GM06990 (cell line): ENCODE measurements around the gene CRTC1.

ENCODE experiments used
- DNase-seq: peaks from one replicate; pipeline ENCODE4 v3.0.0-alpha.2; 2011; ENCODE audit not compliant: insufficient read length; ENCODE audit errors: extremely low read depth
- H3K27me3 ChIP-seq: replicated peaks from 2 replicates; pipeline ENCODE4 v1.6.0; 2011; ENCODE audit warnings: low read length; ENCODE audit not compliant: control insufficient read depth, insufficient read depth
- H3K36me3 ChIP-seq: 2 replicates; pipeline ENCODE4 v1.5.1; 2011; ENCODE audit warnings: low read length; ENCODE audit not compliant: control insufficient read depth, insufficient read depth
- H3K4me3 ChIP-seq: replicated peaks from 2 replicates; pipeline ENCODE4 v1.5.1; 2011; ENCODE audit warnings: low read depth, mild to moderate bottlenecking, control low read depth, low read length
- CTCF ChIP-seq: IDR thresholded peaks from 2 replicates; pipeline ENCODE4 v1.5.1; 2011; ENCODE audit warnings: low read length, control low read depth, mild to moderate bottlenecking, inconsistent platforms; ENCODE audit not compliant: insufficient read depth, poor library complexity, severe bottlenecking

The CRTC1 gene

GRCh38 chr19:18647371-18647767, 36.1 kb upstream of the CRTC1 start:
- no peak for TF ChIP-seq CTCF
- no peak for DNase-seq
- Histone ChIP-seq H3K4me3 (no peak overlapping the region), H3K27me3 (no peaks in the 10 kb centered on the region), H3K36me3 (peaks cover 2% of the 10 kb centered on the region)

- H3K27me3 ChIP-seq, result no peaks in the 10 kb centered on the region
- DNase-seq, result no peak
- H3K4me3 ChIP-seq, result no peak overlapping the region
- TF ChIP-seq CTCF, result no peak
- H3K36me3 ChIP-seq, result peaks cover 2% of the 10 kb centered on the region
Observed at GRCh38 chr19:18647807-18648206, 35.7 kb upstream of the CRTC1 start.

GRCh38 chr19:18648973-18649315, 34.5 kb upstream of the CRTC1 start:
- peaks cover 2% of the 10 kb centered on the region for H3K36me3 ChIP-seq
- no peak overlapping the region for H3K4me3 ChIP-seq
- no peaks in the 10 kb centered on the region for H3K27me3 ChIP-seq
- no peak for DNase-seq
- no peak for TF ChIP-seq CTCF

- no peak overlapping the region for H3K4me3 ChIP-seq
- no peaks in the 10 kb centered on the region for H3K27me3 ChIP-seq
- peaks cover 2% of the 10 kb centered on the region for H3K36me3 ChIP-seq
- DNase-seq, result no peak
- no peak for TF ChIP-seq CTCF
Observed at GRCh38 chr19:18649371-18650020, 34.0 kb upstream of the CRTC1 start.

- Histone ChIP-seq H3K36me3 (peaks cover 2% of the 10 kb centered on the region), H3K27me3 (no peaks in the 10 kb centered on the region), H3K4me3 (no peak overlapping the region)
- TF ChIP-seq CTCF, result no peak
- DNase-seq, result no peak
Observed at GRCh38 chr19:18650021-18650390, 33.5 kb upstream of the CRTC1 start.

GRCh38 chr19:18650468-18651041, 32.9 kb upstream of the CRTC1 start:
- peaks cover 2% of the 10 kb centered on the region for H3K36me3 ChIP-seq
- no peak for DNase-seq
- TF ChIP-seq CTCF, result no peak
- H3K4me3 ChIP-seq, result no peak overlapping the region
- no peaks in the 10 kb centered on the region for H3K27me3 ChIP-seq
